IMR-90 (cell line): ENCODE results near the gene TIGD2. TPM values are rescaled to one million over a fixed set of nuclear protein-coding genes. Genes with fewer than 3 reads are reported as not detected.

Source experiments
- ATAC-seq: fragments of 200-7000 bp; cut with Tn5 transposase; 2 replicates; pipeline ENCODE4 v1.9.1; 2020; ENCODE audit warnings: low read depth, mild to moderate bottlenecking, moderate library complexity
- BruUV-seq: library from RNA; stranded (reverse); fragments of 400-500 nt; replicated peaks from 2 replicates; lab custom pipeline; 2021; lab: Mats Ljungman, UMichigan
- CTCF ChIA-PET: fragments of 300-600 bp; formaldehyde crosslinking; extraction: SDS; loops from one replicate; lab custom pipeline; 2021; ENCODE audit warnings: antibody characterized with exemption; lab: Yijun Ruan, JAX
- POLR2A ChIA-PET: fragments of 300-600 bp; sonication (Branson Sonifier 250); formaldehyde crosslinking; loops from one replicate; lab custom pipeline; 2022; ENCODE audit warnings: antibody characterized with exemption; ENCODE audit not compliant: unreplicated experiment; lab: Charles Lee
- DNase-seq: peaks from one replicate; pipeline ENCODE4 v3.0.0; 2013
- H2AFZ ChIP-seq: replicated peaks from 2 replicates; pipeline ENCODE3; 2013; ENCODE audit warnings: low read length, mild to moderate bottlenecking; ENCODE audit not compliant: poor library complexity
- H2AK5ac ChIP-seq: 2 replicates; pipeline ENCODE4 v1.6.1; 2013; ENCODE audit warnings: low read depth, low read length, inconsistent platforms
- H2AK9ac ChIP-seq: replicated peaks from 2 replicates; pipeline ENCODE3; 2013; ENCODE audit warnings: mild to moderate bottlenecking, low read depth, low read length, moderate library complexity; ENCODE audit not compliant: poor library complexity
- H2BK120ac ChIP-seq: 2 replicates; pipeline ENCODE4 v1.6.1; 2013; ENCODE audit warnings: low read depth, low read length, inconsistent platforms
- H2BK15ac ChIP-seq: 3 replicates; pipeline ENCODE4 v1.6.1; 2013; ENCODE audit warnings: low read depth, low read length, inconsistent platforms
- H2BK20ac ChIP-seq: 2 replicates; pipeline ENCODE4 v1.6.1; 2013; ENCODE audit warnings: low read depth, mild to moderate bottlenecking, inconsistent platforms, low read length, moderate library complexity
- H2BK5ac ChIP-seq: 2 replicates; pipeline ENCODE4 v1.6.1; 2013; ENCODE audit warnings: mild to moderate bottlenecking, low read depth, low read length, inconsistent platforms; ENCODE audit not compliant: poor library complexity, severe bottlenecking
- H3K14ac ChIP-seq: replicated peaks from 2 replicates; pipeline ENCODE4 v1.6.1; 2013; ENCODE audit warnings: low read depth, low read length, inconsistent platforms
- H3K18ac ChIP-seq: 2 replicates; pipeline ENCODE4 v1.6.1; 2013; ENCODE audit warnings: low read depth, low read length, control low read depth
- H3K23ac ChIP-seq: 2 replicates; pipeline ENCODE4 v1.6.1; 2013; ENCODE audit warnings: low read depth, low read length, inconsistent platforms
- H3K27ac ChIP-seq: 2 replicates; pipeline ENCODE4 v1.5.1; 2013; ENCODE audit warnings: mild to moderate bottlenecking, control low read depth, low read length; ENCODE audit not compliant: insufficient read depth
- H3K27me3 ChIP-seq: 2 replicates; pipeline ENCODE4 v1.6.1; 2013; ENCODE audit warnings: low read length; ENCODE audit not compliant: control insufficient read depth, insufficient read depth
- H3K36me3 ChIP-seq: 2 replicates; pipeline ENCODE4 v1.6.1; 2013; ENCODE audit warnings: low read length, mixed read lengths; ENCODE audit not compliant: control insufficient read depth, insufficient read depth
- H3K4ac ChIP-seq: 2 replicates; pipeline ENCODE4 v1.6.1; 2013; ENCODE audit warnings: low read depth, low read length, inconsistent platforms
- H3K4me1 ChIP-seq: 2 replicates; pipeline ENCODE4 v1.6.1; 2013; ENCODE audit warnings: low read length, mixed read lengths; ENCODE audit not compliant: control insufficient read depth, insufficient read depth
- H3K4me2 ChIP-seq: 2 replicates; pipeline ENCODE4 v1.6.1; 2013; ENCODE audit warnings: low read depth, mild to moderate bottlenecking, control low read depth, low read length, moderate library complexity
- H3K4me3 ChIP-seq: 2 replicates; pipeline ENCODE4 v1.5.1; 2013; ENCODE audit warnings: low read depth, mild to moderate bottlenecking, control low read depth, low read length, moderate library complexity; ENCODE audit not compliant: insufficient read depth
- H3K56ac ChIP-seq: 2 replicates; pipeline ENCODE4 v1.6.1; 2013; ENCODE audit warnings: low read length, inconsistent platforms; ENCODE audit not compliant: insufficient read depth; ENCODE audit errors: extremely low read depth
- H3K79me1 ChIP-seq, 2 experiments: 2 replicates each; pipeline ENCODE4 v1.6.1; 2013; ENCODE audit warnings: low read length in 2 of 2, inconsistent platforms in 1 of 2, low read depth in 1 of 2
- H3K9ac ChIP-seq: 2 replicates; pipeline ENCODE4 v1.6.1; 2013; ENCODE audit warnings: low read depth, low read length, control low read depth
- H3K9me1 ChIP-seq: 2 replicates; pipeline ENCODE4 v1.6.1; 2013; ENCODE audit warnings: low read length, inconsistent platforms; ENCODE audit not compliant: insufficient read depth
- H3K9me3 ChIP-seq: 2 replicates; pipeline ENCODE4 v1.6.1; 2013; ENCODE audit warnings: low read length; ENCODE audit not compliant: control insufficient read depth, insufficient read depth
- H4K20me1 ChIP-seq: 2 replicates; pipeline ENCODE4 v1.6.1; 2013; ENCODE audit warnings: low read length, inconsistent platforms; ENCODE audit not compliant: insufficient read depth
- H4K5ac ChIP-seq: 2 replicates; pipeline ENCODE4 v1.6.1; 2013; ENCODE audit warnings: mild to moderate bottlenecking, low read depth, low read length, control low read depth
- H4K8ac ChIP-seq, 2 experiments: 2 replicates each; pipeline ENCODE4 v1.6.1; 2013; ENCODE audit warnings: low read depth in 2 of 2, low read length in 2 of 2, control low read depth in 1 of 2, inconsistent platforms in 1 of 2
- H4K91ac ChIP-seq: 2 replicates; pipeline ENCODE4 v1.6.1; 2013; ENCODE audit warnings: low read depth, low read length, inconsistent platforms; ENCODE audit not compliant: insufficient read depth
- CEBPB ChIP-seq: IDR thresholded peaks from 2 replicates; pipeline ENCODE4 v1.6.1; 2012; ENCODE audit warnings: low read depth, low read length, improper control_type of control experiment
- CHD1 ChIP-seq: IDR thresholded peaks from 2 replicates; pipeline ENCODE4 v1.6.1; 2012; ENCODE audit warnings: low read depth, low read length, improper control_type of control experiment
- FOS ChIP-seq: fragments of 150-350 bp; IDR thresholded peaks from 2 replicates; pipeline ENCODE4 v1.6.1; 2016; ENCODE audit warnings: low read depth, low read length
- MAZ ChIP-seq: IDR thresholded peaks from 2 replicates; pipeline ENCODE4 v1.6.1; 2012; ENCODE audit warnings: low read depth, mild to moderate bottlenecking, low read length, improper control_type of control experiment, moderate library complexity, borderline replicate concordance
- MXI1 ChIP-seq: IDR thresholded peaks from 2 replicates; pipeline ENCODE4 v1.6.1; 2012; ENCODE audit warnings: low read depth, mild to moderate bottlenecking, low read length, moderate library complexity, borderline replicate concordance
- RCOR1 ChIP-seq: IDR thresholded peaks from 2 replicates; pipeline ENCODE4 v1.6.1; 2012; ENCODE audit warnings: mild to moderate bottlenecking, low read length, improper control_type of control experiment; ENCODE audit not compliant: insufficient replicate concordance
- WGBS, 2 experiments: methylation state at CpG; one replicate each; pipeline versions ENCODE4 v1.1.5 to v1.1.7; 2013; ENCODE audit warnings: missing lambda C conversion rate in 2 of 2; ENCODE audit not compliant: insufficient read length in 1 of 2; ENCODE audit errors: extremely low coverage in 2 of 2; 5-methylcytosine and 5-hydroxymethylcytosine counted together
- dilution Hi-C: fragments of 300-500 bp; cut with HindIII; formaldehyde crosslinking; loops from one replicate; pipeline ENCODE4 v1.14.3; 2018; ENCODE audit warnings: low sequenced_read_pairs; ENCODE audit not compliant: unreplicated experiment
- in situ Hi-C: fragments of 300-500 bp; cut with MboI; formaldehyde crosslinking; loops from 3 replicates; pipeline ENCODE4 v1.14.3; 2019; ENCODE audit warnings: low sequenced_read_pairs, inconsistent platforms, mixed read lengths
- intact Hi-C: fragments of 100-400 bp; cut with micrococcal nuclease; formaldehyde crosslinking; loops from 2 replicates; pipeline ENCODE4 v1.10.0; 2022
- polyA plus RNA-seq, 3 experiments: library from polyadenylated mRNA; depleted of rRNA; stranded (reverse); fragments of >200 nt; gene quantifications; 2 replicates each; pipeline ENCODE4 v1.2.3, GENCODE V29; 2012; ENCODE audit warnings: low replicate concordance in 1 of 3
- total RNA-seq: library from RNA; depleted of rRNA; stranded (reverse); fragments of >200 nt; gene quantifications from 2 replicates; pipeline ENCODE4 v1.2.3, GENCODE V29; 2012
- TF ChIP-seq, protein P1 (sequence below): fragments of 150-350 bp; IDR thresholded peaks from 2 replicates; pipeline ENCODE4 v1.6.1; 2017; ENCODE audit warnings: mild to moderate bottlenecking, antibody characterized with exemption, low read length, low read depth

TIGD2 gene
- total and polyA plus RNA-seq, 2 of the 4 experiments (the other 2 are of a cell fraction) = 5.6 to 12.4 TPM

DNA sequence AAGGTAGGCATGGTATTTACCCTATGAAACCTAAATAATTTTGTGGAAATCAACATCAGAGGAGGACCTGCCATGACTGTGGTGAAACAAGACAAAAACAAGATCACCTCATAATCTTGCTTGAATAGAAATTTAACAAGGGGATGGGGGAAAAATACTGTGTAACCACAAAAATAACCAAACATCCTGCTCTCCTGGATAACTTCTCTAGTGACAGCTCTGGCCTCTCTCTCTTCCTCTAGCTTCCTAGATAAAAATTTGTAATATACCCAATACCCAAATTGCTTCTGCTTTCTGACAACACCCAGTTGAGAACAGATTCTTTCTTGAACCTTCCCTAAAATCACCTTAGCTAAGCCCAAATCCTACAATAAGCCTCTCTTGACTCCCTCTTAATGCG lies 11.9 kb upstream of the TIGD2 start:
- Histone ChIP-seq H3K4ac (no peak overlapping the region), H3K79me1 (no peaks in the 10 kb centered on the region), H4K91ac (no peak overlapping the region), H4K8ac (no peak overlapping the region), H4K20me1 (no peaks in the 10 kb centered on the region), H2BK120ac (no peak overlapping the region), H3K36me3 (no peaks in the 10 kb centered on the region), H3K4me3 (no peak overlapping the region), H2AK9ac (no peak overlapping the region), H2AK5ac (no peak overlapping the region), H3K9me3 (no peaks in the 10 kb centered on the region), H3K9ac (no peak overlapping the region), H3K4me2 (no peak overlapping the region), H2AFZ (no peak overlapping the region), H2BK15ac (no peak overlapping the region), H2BK20ac (no peak overlapping the region), H3K23ac (no peak overlapping the region), H3K9me1 (no peaks in the 10 kb centered on the region), H3K27me3 (peaks cover 6% of the 10 kb centered on the region), H3K18ac (no peak overlapping the region), H3K14ac (no peak overlapping the region), H3K56ac (no peak overlapping the region), H2BK5ac (no peak overlapping the region), H4K5ac (no peak overlapping the region), H3K4me1 (no peaks in the 10 kb centered on the region), H3K27ac (no peak overlapping the region)
- dilution Hi-C loops (no loop called here), intact Hi-C loops (no loop called here), in situ Hi-C loops (no loop called here)
- BruUV-seq = no TSS peak
- no CpG with 5 or more reads among the region's 1 CpG for WGBS, 2 experiments
- DNase-seq = no peak
- POLR2A ChIA-PET = no interaction called here
- no peak for ATAC-seq
- TF ChIP-seq MAZ = no peak
- TF ChIP-seq FOS = no peak
- TF ChIP-seq RCOR1 = no peak
- no peak for TF ChIP-seq CEBPB
- TF ChIP-seq, protein P1, sequence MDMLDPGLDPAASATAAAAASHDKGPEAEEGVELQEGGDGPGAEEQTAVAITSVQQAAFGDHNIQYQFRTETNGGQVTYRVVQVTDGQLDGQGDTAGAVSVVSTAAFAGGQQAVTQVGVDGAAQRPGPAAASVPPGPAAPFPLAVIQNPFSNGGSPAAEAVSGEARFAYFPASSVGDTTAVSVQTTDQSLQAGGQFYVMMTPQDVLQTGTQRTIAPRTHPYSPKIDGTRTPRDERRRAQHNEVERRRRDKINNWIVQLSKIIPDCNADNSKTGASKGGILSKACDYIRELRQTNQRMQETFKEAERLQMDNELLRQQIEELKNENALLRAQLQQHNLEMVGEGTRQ = no peak
- TF ChIP-seq CHD1 = no peak
- no peak for TF ChIP-seq MXI1
- CTCF ChIA-PET = no interaction called here
